COR-L47 (cell line): Measurements from ENCODE around the gene MAP3K14.

Experiments
- DNase-seq: peaks from one replicate; lab custom pipeline; 2025; lab: John Stamatoyannopoulos, UW

Gene MAP3K14

GRCh38 chr17:45234641-45235415 is 82.0 kb downstream of the MAP3K14 start:
- DNase-seq, result peak; percentile 68

GRCh38 chr17:45233423-45233924 is 83.3 kb downstream of the MAP3K14 start:
- DNase-seq, result no peak

- no peak for DNase-seq
These were observed 84.1 kb downstream of the MAP3K14 start for GRCh38 chr17:45232514-45233422.

GRCh38 chr17:45231481-45232116 is 85.2 kb downstream of the MAP3K14 start:
- no peak for DNase-seq

- no peak for DNase-seq
These were observed 85.9 kb downstream of the MAP3K14 start for GRCh38 chr17:45230787-45231480.

DNA sequence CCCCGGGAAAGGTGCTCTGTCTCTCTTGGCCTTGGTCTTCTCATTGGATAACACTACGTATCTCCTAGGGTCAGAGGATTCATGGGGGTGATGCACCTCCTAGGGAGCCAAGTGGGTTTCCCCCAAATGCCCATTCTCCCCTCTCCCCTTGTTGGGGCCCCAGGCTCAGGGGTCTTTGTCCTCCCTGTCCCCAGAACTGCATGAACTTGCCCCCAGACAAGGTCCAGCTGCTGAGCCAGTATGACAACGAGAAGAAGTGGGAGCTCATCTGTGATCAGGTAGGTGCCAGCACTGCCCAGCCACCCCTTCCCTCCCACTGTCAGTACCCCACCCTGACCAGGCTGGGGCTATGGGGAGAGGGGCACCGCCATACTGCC is 86.4 kb downstream of the MAP3K14 start:
- no peak for DNase-seq

GRCh38 chr17:45229681-45230409 is 87.0 kb downstream of the MAP3K14 start:
- no peak for DNase-seq

- DNase-seq, result no peak
These were observed 87.9 kb downstream of the MAP3K14 start for GRCh38 chr17:45228763-45229539.

DNA sequence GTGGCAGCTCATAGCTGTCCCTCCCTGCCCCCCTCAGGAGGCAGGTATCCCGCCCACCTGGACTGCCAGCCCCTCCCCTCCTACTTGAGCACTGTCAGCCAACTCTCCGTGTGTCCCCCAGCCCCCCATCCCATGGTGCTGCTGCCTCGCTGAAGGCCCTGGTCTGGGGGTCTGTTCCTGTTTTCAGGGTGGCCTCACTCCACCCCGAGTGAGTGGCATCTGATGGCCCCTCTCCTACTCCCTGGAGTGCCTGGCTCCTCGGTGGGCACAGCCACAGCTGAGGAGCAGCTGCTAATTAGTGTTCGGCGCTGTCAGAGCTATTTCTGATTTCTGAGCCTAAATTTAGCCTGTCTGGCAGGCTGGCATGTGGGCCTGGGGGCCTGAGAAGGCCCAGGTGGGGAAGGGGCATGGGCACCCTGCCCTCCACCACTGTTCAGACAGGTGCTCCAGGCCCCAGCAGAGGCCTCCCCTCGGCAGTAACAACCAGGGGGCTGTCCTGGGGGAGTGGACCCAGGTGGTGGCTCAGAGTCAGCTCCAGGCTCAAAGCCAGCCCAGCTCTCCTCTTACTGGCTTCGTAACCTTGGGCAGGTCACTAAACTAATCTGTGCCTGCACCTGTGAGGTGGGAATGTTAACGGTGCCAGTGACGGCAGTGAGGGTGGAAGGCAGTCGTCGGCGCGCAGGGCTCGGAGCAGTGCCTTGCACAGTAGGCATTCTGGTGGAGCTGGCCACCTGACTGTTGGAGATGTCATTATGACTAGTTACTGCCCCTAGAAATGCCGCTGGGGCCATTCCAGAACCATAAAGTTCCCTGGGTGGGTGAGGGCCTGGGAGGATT is 88.7 kb downstream of the MAP3K14 start:
- DNase-seq, result no peak

DNA sequence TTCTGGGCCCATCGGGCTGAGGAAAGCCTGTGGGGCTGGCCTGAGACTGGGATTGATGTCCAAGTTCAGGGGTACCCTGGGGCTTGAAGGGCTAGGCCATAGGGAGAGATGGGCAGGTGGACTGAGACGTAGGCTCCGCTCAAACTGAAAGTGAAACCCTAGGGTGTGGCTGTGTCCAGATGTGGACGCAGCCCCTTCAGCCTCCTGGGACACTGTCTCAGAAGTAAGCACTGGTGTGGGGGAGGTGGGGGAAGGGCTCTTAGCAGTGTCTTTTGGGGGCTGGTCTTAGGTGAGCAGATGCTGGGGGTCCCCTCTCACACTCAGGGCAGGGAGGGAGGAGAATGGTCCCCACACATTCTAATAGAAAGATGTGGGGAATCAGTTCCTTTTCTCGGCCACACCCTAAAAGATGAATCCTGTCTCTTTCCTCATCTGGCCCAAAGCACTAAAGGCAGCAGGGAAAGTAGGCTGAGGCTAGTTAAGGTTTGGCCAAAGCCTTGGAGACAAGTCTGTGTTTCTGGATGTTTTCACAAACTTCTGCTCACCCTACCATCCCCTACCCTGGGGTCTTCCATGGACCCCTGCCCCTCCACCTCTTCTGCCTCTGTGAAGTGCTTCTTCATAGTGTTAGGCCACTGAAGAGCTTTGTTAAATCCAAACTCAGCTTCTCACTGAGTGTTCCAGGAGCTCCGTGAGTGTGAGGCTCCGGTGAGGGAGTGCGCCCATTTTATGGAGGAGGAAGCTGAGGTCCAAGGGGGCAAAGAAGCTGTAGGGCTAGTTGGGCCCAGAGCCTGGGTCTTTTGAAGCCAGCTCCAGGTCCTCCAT is 89.5 kb downstream of the MAP3K14 start:
- DNase-seq, result no peak

GRCh38 chr17:45226576-45226975 is 90.2 kb downstream of the MAP3K14 start:
- no peak for DNase-seq

DNA sequence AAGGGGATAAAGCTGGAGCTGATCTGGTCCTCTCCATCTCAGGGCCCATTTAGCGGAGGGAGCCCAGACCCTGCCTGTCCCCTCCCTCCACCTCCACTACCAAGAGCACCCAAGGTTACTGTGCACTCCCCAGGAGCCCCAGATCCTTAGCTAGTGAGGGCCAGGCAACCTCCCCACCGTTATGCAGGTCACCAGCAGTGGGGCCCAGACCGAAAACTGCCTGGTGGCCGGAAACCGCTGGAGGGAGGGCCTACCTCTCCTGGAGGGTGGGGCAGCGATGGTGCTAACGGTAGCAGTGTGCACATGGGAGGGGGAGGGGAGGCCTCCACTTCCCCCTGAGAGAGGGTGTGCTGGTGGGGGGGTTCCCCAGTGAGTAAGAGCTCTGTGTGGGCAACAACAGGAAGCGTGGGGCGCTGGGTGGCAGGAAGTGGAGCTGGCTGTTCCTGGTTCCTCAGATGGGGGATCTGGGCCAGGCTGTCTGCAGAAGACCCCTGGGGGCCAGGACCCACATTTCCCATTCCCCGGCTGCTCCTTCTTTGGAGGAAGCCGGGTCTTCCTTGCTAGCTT is 90.8 kb downstream of the MAP3K14 start:
- no peak for DNase-seq

DNA sequence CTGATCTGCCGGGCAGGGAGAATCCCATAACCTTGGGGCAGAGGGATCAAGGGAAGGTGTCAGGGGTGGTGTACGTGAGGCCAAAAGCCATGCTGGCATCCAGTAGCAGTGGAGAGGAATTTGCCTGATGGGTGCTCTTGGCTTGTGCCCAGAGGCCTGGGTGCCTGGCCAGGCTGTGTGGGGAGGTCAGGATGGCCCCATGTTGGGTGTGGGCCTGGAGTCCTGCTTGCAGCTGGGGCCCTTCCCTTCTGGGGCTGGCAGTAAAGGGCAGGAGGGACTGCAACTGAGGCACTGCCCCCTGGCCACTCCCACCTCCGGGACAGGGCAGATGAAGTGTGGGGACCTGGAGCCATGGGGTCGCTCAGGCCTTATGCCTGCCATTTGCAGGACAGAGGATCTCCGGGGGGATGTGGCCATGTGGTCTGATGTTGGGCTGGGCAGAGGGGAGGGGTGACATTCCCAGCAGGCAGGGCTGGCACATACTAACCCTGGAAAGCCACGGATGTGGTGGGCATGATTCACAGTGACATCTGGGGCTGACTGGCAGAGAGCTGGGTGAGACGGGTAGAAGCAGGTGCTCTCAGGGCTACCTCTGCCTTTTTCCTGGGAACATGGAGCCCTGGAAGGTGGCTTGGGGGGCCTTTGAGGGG is 91.6 kb downstream of the MAP3K14 start:
- no peak for DNase-seq

DNA sequence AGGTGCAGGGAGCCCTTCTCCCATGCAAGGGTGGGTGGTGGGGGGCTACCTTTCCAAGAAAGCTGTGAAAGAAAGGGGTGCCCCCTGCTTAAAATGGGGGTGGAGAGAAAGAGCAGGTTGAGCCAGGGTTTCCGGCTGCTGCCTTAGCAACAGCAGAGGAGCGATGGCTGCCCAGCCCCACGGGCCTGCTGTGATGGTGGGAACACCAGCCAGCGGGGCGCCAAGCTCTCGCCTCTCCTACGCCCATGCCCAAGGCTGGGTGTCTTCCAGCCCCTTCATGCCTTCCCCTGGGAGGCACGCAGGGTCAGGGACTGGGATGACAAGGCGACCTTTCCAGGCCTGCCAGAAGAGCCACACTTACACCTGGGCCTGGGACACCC is 92.2 kb downstream of the MAP3K14 start:
- DNase-seq, result no peak

DNA sequence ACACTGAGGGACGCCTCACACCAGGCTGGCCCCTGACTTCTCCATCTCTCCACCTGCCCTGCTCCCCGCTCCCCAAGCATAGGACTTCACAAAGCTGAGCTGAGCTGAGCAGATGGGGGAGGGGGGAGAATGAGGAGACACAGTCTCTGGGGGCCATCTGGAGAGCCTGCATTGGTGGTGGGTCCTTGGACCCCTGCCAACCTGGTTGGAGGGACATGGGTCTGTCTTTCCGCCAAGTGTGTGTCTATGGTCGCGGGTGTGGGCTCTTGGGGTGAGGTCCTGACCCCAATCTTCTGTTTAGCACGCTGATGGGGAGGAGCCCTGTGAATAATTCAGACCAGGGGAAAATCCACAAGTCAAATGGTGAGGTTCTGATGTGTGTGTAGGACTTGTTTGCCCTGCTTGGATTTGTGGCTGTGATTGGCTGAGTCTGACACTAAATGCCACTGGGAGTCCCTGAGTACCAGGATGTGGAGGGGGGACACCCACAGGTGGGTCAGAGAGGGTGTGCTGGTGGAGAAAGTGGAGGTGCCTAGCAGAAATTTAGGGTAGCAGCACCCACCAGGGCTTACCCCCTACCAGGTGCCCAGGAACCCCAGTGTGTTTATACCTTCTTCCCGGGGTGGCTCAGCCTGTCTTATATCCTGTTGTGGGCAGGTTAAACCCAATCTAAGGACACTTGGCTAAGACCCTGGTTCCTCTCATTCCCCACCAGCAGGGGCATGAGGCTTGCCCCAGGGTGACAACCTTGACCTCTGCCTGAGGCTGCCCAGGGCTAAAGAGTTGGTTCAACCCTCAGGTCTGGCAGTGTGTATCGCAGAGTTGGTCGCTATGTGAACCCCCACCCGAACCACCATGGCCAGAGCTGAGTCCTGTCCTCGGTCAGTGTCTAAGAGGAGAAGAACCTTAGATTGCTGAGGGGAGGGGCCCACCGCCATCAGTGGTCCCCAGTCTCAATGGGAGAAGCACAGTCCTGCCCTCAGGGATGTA is 93.0 kb downstream of the MAP3K14 start:
- no peak for DNase-seq

- no peak for DNase-seq
These were observed 93.8 kb downstream of the MAP3K14 start for GRCh38 chr17:45222996-45223538.
